Lower leg skin (tissue), 4 donors: ENCODE measurements around the gene FANCC. TPM values are rescaled to one million over a fixed set of nuclear protein-coding genes. Genes with fewer than 3 reads are reported as not detected.

Source experiments
- DNase-seq, 2 donors: peaks; one replicate each; pipeline ENCODE4 v3.0.0-alpha.2; 2019; ENCODE audit warnings: low spot score in 2 of 2
- H3K4me3 ChIP-seq: fragments of 200-600 bp; sonication (generic); 2 replicates; pipeline ENCODE4 v1.5.1; 2017; ENCODE audit warnings: mild to moderate bottlenecking, low read depth; ENCODE audit not compliant: poor library complexity, severe bottlenecking
- POLR2A ChIP-seq, 2 donors: fragments of 450-650 bp; IDR thresholded peaks; one replicate each; pipeline ENCODE4 v1.6.1; 2016 to 2017; ENCODE audit warnings: antibody characterized with exemption in 2 of 2, mild to moderate bottlenecking in 1 of 2, moderate library complexity in 1 of 2
- WGBS, 2 donors: methylation state at CpG; one replicate each; pipeline ENCODE4 v1.1.5; 2018; 5-methylcytosine and 5-hydroxymethylcytosine counted together
- intact Hi-C: fragments of 100-400 bp; cut with DNase I; formaldehyde crosslinking; loops from one replicate; pipeline ENCODE4 v1.15.0; 2023; ENCODE audit warnings: low total_unique reads
- total RNA-seq, 4 donors: library from RNA; depleted of rRNA; stranded (reverse); fragments of >200 nt; gene quantifications; one replicate each; pipeline ENCODE4 v1.1.0, GENCODE V29; 2016
- TF ChIP-seq, protein P1 (sequence below), 3 donors: fragments of 450-650 bp; IDR thresholded peaks; one replicate each; pipeline ENCODE4 v1.5.1; 2016; ENCODE audit warnings: antibody characterized with exemption in 3 of 3, mild to moderate bottlenecking in 3 of 3, moderate library complexity in 2 of 3

Gene FANCC
- total RNA-seq, 4 donors from 2014 or later = 6.7 to 10.2 (median 8.1) TPM

- TF ChIP-seq, protein P1, sequence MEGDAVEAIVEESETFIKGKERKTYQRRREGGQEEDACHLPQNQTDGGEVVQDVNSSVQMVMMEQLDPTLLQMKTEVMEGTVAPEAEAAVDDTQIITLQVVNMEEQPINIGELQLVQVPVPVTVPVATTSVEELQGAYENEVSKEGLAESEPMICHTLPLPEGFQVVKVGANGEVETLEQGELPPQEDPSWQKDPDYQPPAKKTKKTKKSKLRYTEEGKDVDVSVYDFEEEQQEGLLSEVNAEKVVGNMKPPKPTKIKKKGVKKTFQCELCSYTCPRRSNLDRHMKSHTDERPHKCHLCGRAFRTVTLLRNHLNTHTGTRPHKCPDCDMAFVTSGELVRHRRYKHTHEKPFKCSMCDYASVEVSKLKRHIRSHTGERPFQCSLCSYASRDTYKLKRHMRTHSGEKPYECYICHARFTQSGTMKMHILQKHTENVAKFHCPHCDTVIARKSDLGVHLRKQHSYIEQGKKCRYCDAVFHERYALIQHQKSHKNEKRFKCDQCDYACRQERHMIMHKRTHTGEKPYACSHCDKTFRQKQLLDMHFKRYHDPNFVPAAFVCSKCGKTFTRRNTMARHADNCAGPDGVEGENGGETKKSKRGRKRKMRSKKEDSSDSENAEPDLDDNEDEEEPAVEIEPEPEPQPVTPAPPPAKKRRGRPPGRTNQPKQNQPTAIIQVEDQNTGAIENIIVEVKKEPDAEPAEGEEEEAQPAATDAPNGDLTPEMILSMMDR (IDR thresholded peaks at IDR 0.05) = no peak
- TF ChIP-seq POLR2A (IDR thresholded peaks at IDR 0.05) = no peak
- WGBS, 2 donors = 76 to 93% methylated on average over 2 to 3 of the region's 3 CpGs
- no peak for DNase-seq
- intact Hi-C loops = no loop called here
- no peak overlapping the region for H3K4me3 ChIP-seq
These were observed 162.3 kb downstream of the FANCC start for GRCh38 chr9:95155220-95155619.

- intact Hi-C loops = no loop called here
- no peak for DNase-seq
- TF ChIP-seq POLR2A (IDR thresholded peaks at IDR 0.05) = no peak
- TF ChIP-seq, protein P1 (IDR thresholded peaks at IDR 0.05) = no peak
- 96% methylated on average over 7 of the region's 7 CpGs for WGBS, 2 donors
- no peak overlapping the region for H3K4me3 ChIP-seq
These were observed 166.6 kb downstream of the FANCC start for GRCh38 chr9:95150903-95151302.

GRCh38 chr9:95148208-95148520 lies 169.3 kb downstream of the FANCC start:
- TF ChIP-seq, protein P1 (IDR thresholded peaks at IDR 0.05) = no peak
- TF ChIP-seq POLR2A (IDR thresholded peaks at IDR 0.05) = no peak
- WGBS, 2 donors = 79 to 93% methylated on average over 2 of the region's 2 CpGs
- intact Hi-C loops = no loop called here

DNA sequence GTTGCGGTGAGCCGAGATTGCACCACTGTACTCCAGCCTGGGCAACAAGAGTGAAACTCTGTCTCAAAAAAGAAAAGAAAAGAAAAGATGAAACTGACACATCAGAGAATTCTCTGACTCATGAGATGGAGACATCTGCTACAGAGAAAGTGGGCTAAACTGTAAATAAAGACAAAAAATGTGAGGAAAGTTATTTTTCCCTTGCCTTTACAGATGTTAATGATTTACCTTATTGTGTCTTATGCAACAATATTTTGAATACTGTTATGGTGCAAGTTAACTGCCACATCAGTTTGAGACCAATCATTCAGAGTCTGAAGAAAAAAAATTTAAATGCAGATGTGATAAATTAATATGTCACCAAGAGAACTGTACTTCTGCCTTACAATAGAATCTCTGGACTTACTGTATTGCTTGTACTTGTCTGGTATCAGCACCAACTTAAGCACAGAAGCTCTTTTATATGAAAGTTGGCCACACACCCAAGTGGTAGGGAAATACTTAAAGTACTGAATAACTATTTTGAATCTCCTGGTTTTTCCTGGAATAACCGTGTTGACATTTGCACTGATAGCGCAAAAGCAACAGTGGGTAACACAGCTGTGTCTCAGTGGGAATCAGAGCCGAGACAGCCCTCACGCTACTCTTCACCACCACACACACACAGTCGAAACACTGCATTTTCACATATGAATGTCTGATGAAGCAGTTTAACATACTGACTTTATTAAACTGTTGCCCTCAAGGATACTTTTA lies 169.9 kb downstream of the FANCC start:
- intact Hi-C loops = no loop called here
- TF ChIP-seq POLR2A (IDR thresholded peaks at IDR 0.05) = no peak
- TF ChIP-seq, protein P1 (IDR thresholded peaks at IDR 0.05) = no peak
- H3K4me3 ChIP-seq = no peak overlapping the region
- DNase-seq = no peak
- 84 to 85% methylated on average over 7 of the region's 7 CpGs for WGBS, 2 donors

More at GRCh38 chr9:95148208-95148520, 169.3 kb downstream of the FANCC start:
- no peak overlapping the region for H3K4me3 ChIP-seq
- no peak for DNase-seq

- intact Hi-C loops = no loop called here
- WGBS, 2 donors = 70 to 73% methylated on average over 18 of the region's 18 CpGs
- TF ChIP-seq, protein P1 (IDR thresholded peaks at IDR 0.05) = no peak
- no peak for TF ChIP-seq POLR2A (IDR thresholded peaks at IDR 0.05)
- no peak overlapping the region for H3K4me3 ChIP-seq
- peak; percentile 91 to 97 for DNase-seq
These were observed 173.6 kb downstream of the FANCC start for GRCh38 chr9:95143591-95144561.
